Gastroesophageal sphincter (tissue), 4 donors: ENCODE results near the gene NEDD4. TPM values are rescaled to one million over a fixed set of nuclear protein-coding genes. Genes with fewer than 3 reads are reported as not detected.

ENCODE experiments used
- ATAC-seq: fragments of 150-250 bp; one replicate; pipeline ENCODE4 v1.9.1; 2016; ENCODE audit warnings: mild to moderate bottlenecking, moderate library complexity
- H3K27ac ChIP-seq, 4 donors: fragments of 200-600 bp; sonication (generic) in 3 of 4; 1 replicate in 3 of 4; 2 replicates in 1 of 4; pipeline ENCODE4 v1.5.1; 2016 to 2019
- H3K27me3 ChIP-seq: fragments of 200-600 bp; sonication (generic); one replicate; pipeline ENCODE4 v1.5.1; 2019
- H3K36me3 ChIP-seq, 2 donors: fragments of 200-600 bp; sonication (generic); one replicate each; pipeline ENCODE4 v1.5.1; 2019; ENCODE audit warnings: control low read depth in 1 of 2
- H3K4me1 ChIP-seq, 3 donors: fragments of 200-600 bp; sonication (generic); 1 replicate in 2 of 3; 2 replicates in 1 of 3; pipeline ENCODE4 v1.5.1; 2016 to 2019; ENCODE audit warnings: control low read depth in 2 of 3
- H3K4me3 ChIP-seq, 2 donors: fragments of 200-600 bp; sonication (generic); one replicate each; pipeline ENCODE4 v1.5.1; 2019; ENCODE audit warnings: mild to moderate bottlenecking in 1 of 2, moderate library complexity in 1 of 2
- H3K9me3 ChIP-seq, 3 donors: fragments of 200-600 bp; sonication (generic); one replicate each; pipeline ENCODE4 v1.5.1; 2017 to 2019; ENCODE audit warnings: control low read depth in 2 of 3
- CTCF ChIP-seq, 4 experiments: fragments of 200-600 bp in 2 of 4; fragments of 450-650 bp in 2 of 4; sonication (generic) in 1 of 4; IDR thresholded peaks; one replicate each; pipeline ENCODE4 v1.5.1; 2017 to 2019; ENCODE audit warnings: antibody characterized with exemption in 4 of 4, mild to moderate bottlenecking in 2 of 4, moderate library complexity in 2 of 4
- EP300 ChIP-seq: sonication (generic); formaldehyde crosslinking; IDR thresholded peaks from one replicate; pipeline ENCODE4 v1.6.1; 2017; ENCODE audit warnings: antibody characterized with exemption, mild to moderate bottlenecking
- POLR2A ChIP-seq, 2 donors: fragments of 450-650 bp; IDR thresholded peaks; one replicate each; pipeline ENCODE4 v1.6.1; 2017; ENCODE audit warnings: antibody characterized with exemption in 2 of 2, mild to moderate bottlenecking in 2 of 2, moderate library complexity in 1 of 2
- POLR2AphosphoS5 ChIP-seq: sonication (generic); formaldehyde crosslinking; IDR thresholded peaks from one replicate; pipeline ENCODE4 v1.6.1; 2017; ENCODE audit warnings: antibody characterized with exemption
- WGBS, 2 donors: methylation state at CpG; one replicate each; pipeline ENCODE4 v1.1.5; 2018; ENCODE audit warnings: low coverage in 1 of 2; 5-methylcytosine and 5-hydroxymethylcytosine counted together
- total RNA-seq, 4 donors: library from RNA; depleted of rRNA; stranded (reverse); fragments of >200 nt; gene quantifications; one replicate each; pipeline ENCODE4 v1.1.0, GENCODE V29; 2016

Gene NEDD4
- total RNA-seq, 4 donors from 2014 or later, result 26.8 to 43.9 (median 40.0) TPM

DNA sequence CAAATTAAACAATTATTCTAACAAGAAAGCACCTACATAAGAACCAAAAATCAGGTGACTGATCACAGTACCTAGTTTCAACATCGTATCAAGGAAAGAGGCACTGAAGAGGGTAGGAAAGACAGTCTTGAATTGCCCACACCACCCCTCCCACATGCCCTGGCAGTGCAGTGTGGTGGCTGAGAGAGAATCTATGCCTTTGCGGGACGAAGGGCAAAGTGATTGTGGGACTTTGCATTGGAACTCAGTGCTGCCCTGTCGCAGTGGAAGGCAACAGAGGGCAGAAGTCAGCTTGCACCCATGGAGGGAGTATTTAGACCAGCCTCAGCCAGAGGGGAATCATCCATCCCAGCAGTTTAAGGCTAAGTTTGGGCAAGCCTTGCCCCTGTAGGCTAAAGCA, 24.5 kb downstream of the NEDD4 start:
- Histone ChIP-seq H3K27ac (no peak overlapping the region), H3K9me3 (no peaks in the 10 kb centered on the region), H3K36me3 (no peaks in the 10 kb centered on the region), H3K4me1 (no peaks in the 10 kb centered on the region), H3K4me3 (no peak overlapping the region), H3K27me3 (no peaks in the 10 kb centered on the region)
- no peak for ATAC-seq
- TF ChIP-seq CTCF (IDR thresholded peaks at IDR 0.05), result no peak
- TF ChIP-seq POLR2AphosphoS5, result no peak
- no peak for TF ChIP-seq POLR2A (IDR thresholded peaks at IDR 0.05)
- TF ChIP-seq EP300, result no peak
- WGBS, 2 donors, result 92% methylated on average over 2 of the region's 4 CpGs; no CpG with 5 or more reads in 1 of the 2 donors

GRCh38 chr15:55965091-55965490, 28.3 kb downstream of the NEDD4 start:
- Histone ChIP-seq H3K9me3 (no peaks in the 10 kb centered on the region), H3K4me3 (no peak overlapping the region), H3K27me3 (no peaks in the 10 kb centered on the region), H3K27ac (no peak overlapping the region), H3K4me1 (no peaks in the 10 kb centered on the region), H3K36me3 (peaks cover 0 to 3% of the 10 kb centered on the region in 2 donors)
- 85 to 97% methylated on average over 3 of the region's 3 CpGs for WGBS, 2 donors
- no peak for TF ChIP-seq EP300
- TF ChIP-seq POLR2A (IDR thresholded peaks at IDR 0.05), result no peak
- no peak for TF ChIP-seq CTCF (IDR thresholded peaks at IDR 0.05)
- no peak for TF ChIP-seq POLR2AphosphoS5
- ATAC-seq, result no peak

GRCh38 chr15:55960946-55961345, 32.5 kb downstream of the NEDD4 start:
- Histone ChIP-seq H3K4me3 (no peak overlapping the region), H3K4me1 (no peaks in the 10 kb centered on the region), H3K36me3 (peaks cover 0 to 10% of the 10 kb centered on the region in 2 donors), H3K9me3 (no peaks in the 10 kb centered on the region), H3K27me3 (no peaks in the 10 kb centered on the region), H3K27ac (no peak overlapping the region)
- WGBS, 2 donors, result 71 to 92% methylated on average over 1 to 2 of the region's 2 CpGs
- no peak for ATAC-seq
- TF ChIP-seq POLR2AphosphoS5, result no peak
- no peak for TF ChIP-seq POLR2A (IDR thresholded peaks at IDR 0.05)
- no peak for TF ChIP-seq CTCF (IDR thresholded peaks at IDR 0.05)
- no peak for TF ChIP-seq EP300

- Histone ChIP-seq H3K9me3 (no peaks in the 10 kb centered on the region), H3K4me3 (no peak overlapping the region), H3K4me1 (no peaks in the 10 kb centered on the region), H3K27ac (no peak overlapping the region), H3K36me3 (peaks cover 0 to 10% of the 10 kb centered on the region in 2 donors), H3K27me3 (no peaks in the 10 kb centered on the region)
- 78 to 93% methylated on average over 4 of the region's 4 CpGs for WGBS, 2 donors
- TF ChIP-seq EP300 (no peak), POLR2A (IDR thresholded peaks at IDR 0.05) (no peak), POLR2AphosphoS5 (no peak), CTCF (IDR thresholded peaks at IDR 0.05) (no peak)
- no peak for ATAC-seq
These were observed 33.5 kb downstream of the NEDD4 start for GRCh38 chr15:55959744-55960447.

GRCh38 chr15:55958349-55958748, 35.1 kb downstream of the NEDD4 start:
- ATAC-seq, result no peak
- Histone ChIP-seq H3K4me3 (no peak overlapping the region), H3K27me3 (no peaks in the 10 kb centered on the region), H3K27ac (no peak overlapping the region), H3K4me1 (no peaks in the 10 kb centered on the region), H3K9me3 (no peaks in the 10 kb centered on the region), H3K36me3 (peaks cover 0 to 10% of the 10 kb centered on the region in 2 donors)
- 52 to 91% methylated on average over 1 of the region's 1 CpG for WGBS, 2 donors
- no peak for TF ChIP-seq EP300
- TF ChIP-seq POLR2A (IDR thresholded peaks at IDR 0.05), result no peak
- TF ChIP-seq CTCF (IDR thresholded peaks at IDR 0.05), result no peak
- no peak for TF ChIP-seq POLR2AphosphoS5
